Loucy (cell line): ENCODE measurements around the gene BPIFA1.

ENCODE experiments used
- H2AFZ ChIP-seq: fragments of 200-600 bp; sonication (generic); 2 replicates; pipeline ENCODE4 v1.6.0; 2016; ENCODE audit warnings: antibody characterized with exemption, mild to moderate bottlenecking, low read length, moderate library complexity
- H3F3A ChIP-seq: fragments of 200-600 bp; 2 replicates; pipeline ENCODE4 v1.6.0; 2016; ENCODE audit warnings: antibody characterized with exemption, low read depth, mild to moderate bottlenecking
- H3K27me3 ChIP-seq: fragments of 200-600 bp; sonication (generic); 2 replicates; pipeline ENCODE4 v1.6.1; 2014; ENCODE audit warnings: low read length, mild to moderate bottlenecking; ENCODE audit not compliant: insufficient read depth, poor library complexity, severe bottlenecking
- H3K36me3 ChIP-seq: fragments of 200-600 bp; sonication (generic); 2 replicates; pipeline ENCODE4 v1.6.1; 2016; ENCODE audit warnings: low read length; ENCODE audit not compliant: insufficient read depth
- H3K4me1 ChIP-seq: fragments of 200-600 bp; sonication (generic); 2 replicates; pipeline ENCODE4 v1.5.1; 2014; ENCODE audit warnings: low read length, mild to moderate bottlenecking; ENCODE audit not compliant: insufficient read depth, poor library complexity, severe bottlenecking
- H3K4me2 ChIP-seq: fragments of 200-600 bp; sonication (generic); 2 replicates; pipeline ENCODE4 v1.6.0; 2014; ENCODE audit warnings: antibody characterized with exemption, low read length, low read depth, mild to moderate bottlenecking; ENCODE audit not compliant: poor library complexity, severe bottlenecking
- H3K4me3 ChIP-seq: fragments of 200-600 bp; sonication (generic); 2 replicates; pipeline ENCODE4 v1.5.1; 2014; ENCODE audit warnings: low read length, mild to moderate bottlenecking, mixed read lengths; ENCODE audit not compliant: poor library complexity, severe bottlenecking
- H3K79me2 ChIP-seq: fragments of 200-600 bp; sonication (generic); 2 replicates; pipeline ENCODE4 v1.6.1; 2014; ENCODE audit warnings: low read length; ENCODE audit not compliant: insufficient read depth
- H3K9ac ChIP-seq: fragments of 200-600 bp; sonication (generic); 2 replicates; pipeline ENCODE4 v1.6.0; 2014; ENCODE audit warnings: mild to moderate bottlenecking, low read depth, low read length, moderate library complexity; ENCODE audit not compliant: poor library complexity, severe bottlenecking
- H3K9me2 ChIP-seq: fragments of 200-600 bp; sonication (generic); replicated peaks from 2 replicates; pipeline ENCODE4 v1.6.1; 2016; ENCODE audit warnings: low read depth, low read length, mixed read lengths
- H3K9me3 ChIP-seq: fragments of 200-600 bp; sonication (generic); 2 replicates; pipeline ENCODE4 v1.6.1; 2014; ENCODE audit warnings: mild to moderate bottlenecking, antibody characterized with exemption, low read length, low read depth; ENCODE audit not compliant: insufficient read depth
- H4K20me1 ChIP-seq: fragments of 200-600 bp; sonication (generic); 2 replicates; pipeline ENCODE4 v1.6.0; 2014; ENCODE audit warnings: antibody characterized with exemption, low read length, mild to moderate bottlenecking; ENCODE audit not compliant: insufficient read depth, poor library complexity, severe bottlenecking
- EZH2phosphoT487 ChIP-seq: fragments of 200-600 bp; IDR thresholded peaks from 2 replicates; pipeline ENCODE4 v1.6.1; 2018; ENCODE audit warnings: antibody characterized with exemption, mild to moderate bottlenecking, moderate library complexity, borderline replicate concordance
- TF ChIP-seq, protein P1 (sequence below): fragments of 200-600 bp; sonication (generic); conservative IDR thresholded peaks from 2 replicates; pipeline ENCODE4 v1.5.1; 2014; ENCODE audit warnings: mild to moderate bottlenecking, antibody characterized with exemption, low read length

The BPIFA1 gene

DNA sequence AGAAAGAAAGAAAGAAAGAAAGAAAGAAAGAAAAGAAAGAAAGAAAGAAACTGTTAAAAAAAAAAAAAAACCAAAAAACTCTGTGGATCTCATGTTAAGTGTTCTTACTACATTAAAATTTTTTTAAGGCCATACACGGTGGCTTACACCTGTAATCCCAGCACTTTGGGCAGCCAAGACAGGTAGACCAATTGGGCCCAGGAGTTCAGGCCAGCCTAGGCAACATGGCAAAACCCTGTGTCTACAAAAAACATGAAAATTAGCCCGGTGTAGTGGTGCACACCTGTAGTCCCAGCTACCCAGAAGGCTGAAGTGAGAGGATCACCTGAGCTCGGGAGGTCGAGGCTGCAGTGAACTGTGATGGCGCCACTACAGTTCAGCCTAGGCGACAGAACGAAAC lies 4.6 kb upstream of the BPIFA1 start:
- no peaks in the 10 kb centered on the region for H3K9me2 ChIP-seq
- H3K36me3 ChIP-seq: no peaks in the 10 kb centered on the region
- H3K9ac ChIP-seq: no peak overlapping the region
- TF ChIP-seq EZH2phosphoT487: no peak
- TF ChIP-seq, protein P1, sequence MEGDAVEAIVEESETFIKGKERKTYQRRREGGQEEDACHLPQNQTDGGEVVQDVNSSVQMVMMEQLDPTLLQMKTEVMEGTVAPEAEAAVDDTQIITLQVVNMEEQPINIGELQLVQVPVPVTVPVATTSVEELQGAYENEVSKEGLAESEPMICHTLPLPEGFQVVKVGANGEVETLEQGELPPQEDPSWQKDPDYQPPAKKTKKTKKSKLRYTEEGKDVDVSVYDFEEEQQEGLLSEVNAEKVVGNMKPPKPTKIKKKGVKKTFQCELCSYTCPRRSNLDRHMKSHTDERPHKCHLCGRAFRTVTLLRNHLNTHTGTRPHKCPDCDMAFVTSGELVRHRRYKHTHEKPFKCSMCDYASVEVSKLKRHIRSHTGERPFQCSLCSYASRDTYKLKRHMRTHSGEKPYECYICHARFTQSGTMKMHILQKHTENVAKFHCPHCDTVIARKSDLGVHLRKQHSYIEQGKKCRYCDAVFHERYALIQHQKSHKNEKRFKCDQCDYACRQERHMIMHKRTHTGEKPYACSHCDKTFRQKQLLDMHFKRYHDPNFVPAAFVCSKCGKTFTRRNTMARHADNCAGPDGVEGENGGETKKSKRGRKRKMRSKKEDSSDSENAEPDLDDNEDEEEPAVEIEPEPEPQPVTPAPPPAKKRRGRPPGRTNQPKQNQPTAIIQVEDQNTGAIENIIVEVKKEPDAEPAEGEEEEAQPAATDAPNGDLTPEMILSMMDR: no peak
- no peaks in the 10 kb centered on the region for H3F3A ChIP-seq
- H3K79me2 ChIP-seq: no peaks in the 10 kb centered on the region
- no peak overlapping the region for H3K4me2 ChIP-seq
- peaks cover 5% of the 10 kb centered on the region for H3K4me1 ChIP-seq
- no peaks in the 10 kb centered on the region for H4K20me1 ChIP-seq
- no peak overlapping the region for H3K4me3 ChIP-seq
- no peaks in the 10 kb centered on the region for H3K27me3 ChIP-seq
- no peaks in the 10 kb centered on the region for H3K9me3 ChIP-seq
- H2AFZ ChIP-seq: no peak overlapping the region

DNA sequence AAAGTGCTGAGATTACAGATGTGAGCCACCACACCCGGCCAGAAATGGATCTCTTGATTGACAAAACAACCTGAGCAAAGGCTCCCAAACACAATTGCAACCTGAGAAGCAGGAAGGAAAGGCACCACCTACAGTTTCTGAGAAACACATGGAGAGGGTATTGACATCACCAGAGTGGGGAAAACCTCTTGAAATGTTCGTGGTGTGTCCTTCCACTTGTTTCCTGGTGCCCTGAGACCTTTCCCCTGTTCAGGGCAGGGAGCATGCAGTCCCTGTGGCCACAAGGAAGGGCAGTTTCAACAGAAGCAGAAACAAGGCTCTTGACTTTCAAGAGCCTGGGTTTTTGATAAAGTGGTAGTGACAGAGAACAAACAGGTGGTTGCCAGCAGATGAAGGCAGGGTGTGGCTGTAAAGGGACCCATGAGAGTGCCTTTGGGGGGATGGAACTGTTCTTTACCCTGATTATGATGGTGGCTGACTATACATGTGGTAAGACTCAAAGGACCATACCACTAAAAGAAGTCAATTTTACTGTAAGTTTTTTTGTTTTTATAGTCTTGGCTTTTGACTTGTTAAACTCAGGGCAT lies 3.2 kb upstream of the BPIFA1 start:
- H3K9me2 ChIP-seq: no peaks in the 10 kb centered on the region
- no peaks in the 10 kb centered on the region for H3K9me3 ChIP-seq
- no peak overlapping the region for H3K4me3 ChIP-seq
- H3K4me1 ChIP-seq: peaks cover 5% of the 10 kb centered on the region
- H3K79me2 ChIP-seq: no peaks in the 10 kb centered on the region
- H3K36me3 ChIP-seq: no peaks in the 10 kb centered on the region
- H3K9ac ChIP-seq: no peak overlapping the region
- H4K20me1 ChIP-seq: no peaks in the 10 kb centered on the region
- H3F3A ChIP-seq: no peaks in the 10 kb centered on the region
- no peaks in the 10 kb centered on the region for H3K27me3 ChIP-seq
- H2AFZ ChIP-seq: no peak overlapping the region
- no peak overlapping the region for H3K4me2 ChIP-seq
- TF ChIP-seq EZH2phosphoT487: no peak
- TF ChIP-seq, protein P1: no peak

DNA sequence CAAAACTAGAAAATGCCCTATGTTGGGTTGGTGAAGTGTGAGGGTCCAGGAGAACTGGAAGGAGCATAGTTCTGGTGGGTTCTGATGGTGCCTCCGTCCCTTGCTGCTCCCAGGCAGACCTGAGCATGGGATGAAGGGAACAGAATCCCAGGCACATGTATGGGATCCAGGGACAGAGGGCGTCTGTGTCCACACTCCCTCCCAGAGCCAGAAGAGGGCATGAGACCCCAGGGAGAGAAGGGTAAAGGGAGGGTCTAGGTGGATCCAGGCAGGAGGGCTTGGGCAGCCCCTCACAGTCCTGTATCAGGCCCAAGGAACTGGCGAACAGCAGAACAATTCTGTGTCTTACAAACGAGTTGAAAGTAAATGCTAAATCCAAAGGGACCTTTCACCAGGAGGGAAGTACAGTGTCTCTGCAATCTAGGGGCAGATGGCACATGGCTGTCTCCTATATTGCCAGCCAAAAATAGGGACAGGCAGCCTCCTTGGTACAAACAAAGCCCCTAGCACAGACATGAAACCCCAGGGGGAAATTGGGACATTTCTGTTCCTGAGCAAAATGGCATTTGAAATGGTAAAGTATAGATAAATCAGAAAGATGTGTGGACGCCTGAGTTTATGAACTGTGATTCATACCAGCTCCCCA lies 2.5 kb upstream of the BPIFA1 start:
- H2AFZ ChIP-seq: no peak overlapping the region
- no peak for TF ChIP-seq EZH2phosphoT487
- TF ChIP-seq, protein P1: no peak; the same call in 1 of the 2 replicates
- no peaks in the 10 kb centered on the region for H3K27me3 ChIP-seq
- H3K9me3 ChIP-seq: no peaks in the 10 kb centered on the region
- H3K4me1 ChIP-seq: peaks cover 5% of the 10 kb centered on the region
- no peak overlapping the region for H3K4me2 ChIP-seq
- no peaks in the 10 kb centered on the region for H3K9me2 ChIP-seq
- no peaks in the 10 kb centered on the region for H3K79me2 ChIP-seq
- no peak overlapping the region for H3K4me3 ChIP-seq
- H3K36me3 ChIP-seq: no peaks in the 10 kb centered on the region
- H4K20me1 ChIP-seq: no peaks in the 10 kb centered on the region
- no peaks in the 10 kb centered on the region for H3F3A ChIP-seq
- no peak overlapping the region for H3K9ac ChIP-seq
